AG04450 (cell line): ENCODE measurements around the gene PRCC. TPM values are rescaled to one million over a fixed set of nuclear protein-coding genes. Genes with fewer than 3 reads are reported as not detected.
"Not testable (repeated sequence)": the region's sequence is repeated elsewhere in the genome, so short reads cannot be mapped to it uniquely, and the experiment has no call there.

Experiments
- CTCF ChIA-PET: fragments of 300-600, 350-600 bp; formaldehyde crosslinking; extraction: SDS; loops from one replicate; lab custom pipeline; 2022; ENCODE audit warnings: antibody characterized with exemption, inconsistent platforms; lab: Charles Lee
- POLR2A ChIA-PET: fragments of 350-600 bp; formaldehyde crosslinking; extraction: SDS; loops from one replicate; lab custom pipeline; 2021; ENCODE audit warnings: antibody characterized with exemption, inconsistent platforms; lab: Yijun Ruan, JAX
- DNase-seq: peaks from one replicate; pipeline ENCODE4 v3.0.0-alpha.2; 2011; ENCODE audit warnings: low read depth, low spot score
- H3K27ac ChIP-seq: one replicate; pipeline ENCODE4 v1.5.1; 2012; ENCODE audit warnings: low read depth, low read length, control low read depth
- H3K27me3 ChIP-seq: one replicate; pipeline ENCODE4 v1.6.0; 2012; ENCODE audit warnings: low read length; ENCODE audit not compliant: control insufficient read depth, insufficient read depth
- H3K4me3 ChIP-seq: 2 replicates; pipeline ENCODE4 v1.5.1; 2011; ENCODE audit warnings: mild to moderate bottlenecking, low read depth, low read length, control low read depth
- H3K9me3 ChIP-seq: 2 replicates; pipeline ENCODE4 v1.5.1; 2012; ENCODE audit warnings: low read length; ENCODE audit not compliant: control insufficient read depth, insufficient read depth
- CTCF ChIP-seq: IDR thresholded peaks from 2 replicates; pipeline ENCODE4 v1.5.1; 2011; ENCODE audit warnings: low read depth, low read length, control low read depth, inconsistent platforms
- polyA plus RNA-seq: library from polyadenylated mRNA; depleted of rRNA; stranded (reverse); fragments of >200 nt; gene quantifications from 2 replicates; pipeline ENCODE4 v1.2.3, GENCODE V29; 2011

The PRCC gene
- polyA plus RNA-seq, 1 experiment: 51.1 TPM

GRCh38 chr1:156755527-156755950 is 11.8 kb upstream of the PRCC start:
- peaks cover 5% of the 10 kb centered on the region; the same call in 1 of the 2 replicates for H3K9me3 ChIP-seq
- no peak for TF ChIP-seq CTCF
- ChIA-PET CTCF (interaction anchor here (0.9 kb wide), 1 partner anchor 29 kb away, joined by 4 read pairs; no protein-coding TSS in a partner anchor), POLR2A (no interaction called here)
- H3K27me3 ChIP-seq: no peaks in the 10 kb centered on the region
- H3K4me3 ChIP-seq: no peak overlapping the region
- no peak overlapping the region for H3K27ac ChIP-seq
- DNase-seq: no peak

GRCh38 chr1:156756355-156756754 is 11.0 kb upstream of the PRCC start:
- CTCF ChIA-PET: interaction anchor here (0.7 to 1.2 kb wide), 4 partner anchors 9 to 97 kb away, joined by 3 to 7 read pairs (median 4); no protein-coding TSS in a partner anchor
- POLR2A ChIA-PET: interaction anchor here (1.2 kb wide), 1 partner anchor 28 kb away, joined by 5 read pairs; the partner anchor contains the start of gene ISG20L2

GRCh38 chr1:156757572-156758253 is 9.6 kb upstream of the PRCC start:
- H3K9me3 ChIP-seq, POLR2A ChIA-PET, H3K4me3 ChIP-seq, DNase-seq, H3K27ac ChIP-seq, H3K27me3 ChIP-seq: not testable (repeated sequence)
- CTCF ChIA-PET: interaction anchor here (1.0 to 1.5 kb wide), 2 partner anchors 14 to 32 kb away, joined by 3 read pairs; no protein-coding TSS in a partner anchor

More at GRCh38 chr1:156756355-156756754, 11.0 kb upstream of the PRCC start:
- DNase-seq: no peak
- Histone ChIP-seq H3K9me3 (no peaks in the 10 kb centered on the region; the same call in 1 of the 2 replicates), H3K4me3 (no peak overlapping the region), H3K27me3 (no peaks in the 10 kb centered on the region), H3K27ac (no peak overlapping the region)
- no peak for TF ChIP-seq CTCF

GRCh38 chr1:156760092-156760795 is 7.1 kb upstream of the PRCC start:
- no peak overlapping the region for H3K27ac ChIP-seq
- CTCF ChIA-PET: interaction anchor here (0.7 to 0.8 kb wide), 2 partner anchors 12 to 71 kb away, joined by 3 read pairs; no protein-coding TSS in a partner anchor
- TF ChIP-seq CTCF: no peak
- H3K4me3 ChIP-seq: no peak overlapping the region
- H3K9me3 ChIP-seq: no peaks in the 10 kb centered on the region
- H3K27me3 ChIP-seq: no peaks in the 10 kb centered on the region
- POLR2A ChIA-PET: no interaction called here
- no peak for DNase-seq

GRCh38 chr1:156760796-156761104 is 6.6 kb upstream of the PRCC start:
- Histone ChIP-seq H3K4me3 (no peak overlapping the region), H3K9me3 (no peaks in the 10 kb centered on the region), H3K27ac (no peak overlapping the region), H3K27me3 (no peaks in the 10 kb centered on the region)
- no peak for DNase-seq
- no peak for TF ChIP-seq CTCF
- ChIA-PET POLR2A (no interaction called here), CTCF (interaction anchor here (0.7 to 0.8 kb wide), 2 partner anchors 13 to 71 kb away, joined by 3 read pairs; no protein-coding TSS in a partner anchor)

GRCh38 chr1:156765136-156765535 is 2.2 kb upstream of the PRCC start:
- H3K4me3 ChIP-seq, DNase-seq, CTCF ChIA-PET, H3K9me3 ChIP-seq, H3K27ac ChIP-seq, POLR2A ChIA-PET, H3K27me3 ChIP-seq: not testable (repeated sequence)
